HG03571 (cell line): ENCODE results near the gene BTC.
A peak's percentile ranks its signal among the peaks of the same experiment; 100 is the strongest.
"Not testable (repeated sequence)": the region's sequence is repeated elsewhere in the genome, so short reads cannot be mapped to it uniquely, and the experiment has no call there.

Experiments
- ATAC-seq: cut with Tn5 transposase; IDR thresholded peaks from one replicate; pipeline ENCODE4 v1.9.1; 2021; ENCODE audit not compliant: unreplicated experiment

Gene BTC

GRCh38 chr4:74794382-74795010 is at the start of gene BTC:
Gene BTC, minus strand, starts transcription at chr4:74794523. Its CDS starts 198 bp downstream, at chr4:74794325.
- no peak for ATAC-seq

GRCh38 chr4:74840936-74841509 is 46.7 kb upstream of the BTC start:
- no peak for ATAC-seq

GRCh38 chr4:74838746-74839370 is 44.5 kb upstream of the BTC start:
- ATAC-seq: no peak

GRCh38 chr4:74830928-74831327 is 36.6 kb upstream of the BTC start:
- no peak for ATAC-seq

GRCh38 chr4:74823194-74823593 is 28.9 kb upstream of the BTC start:
- peak; percentile 85 for ATAC-seq

GRCh38 chr4:74822603-74823002 is 28.3 kb upstream of the BTC start:
- no peak for ATAC-seq

GRCh38 chr4:74821541-74821940 is 27.2 kb upstream of the BTC start:
- no peak for ATAC-seq

DNA sequence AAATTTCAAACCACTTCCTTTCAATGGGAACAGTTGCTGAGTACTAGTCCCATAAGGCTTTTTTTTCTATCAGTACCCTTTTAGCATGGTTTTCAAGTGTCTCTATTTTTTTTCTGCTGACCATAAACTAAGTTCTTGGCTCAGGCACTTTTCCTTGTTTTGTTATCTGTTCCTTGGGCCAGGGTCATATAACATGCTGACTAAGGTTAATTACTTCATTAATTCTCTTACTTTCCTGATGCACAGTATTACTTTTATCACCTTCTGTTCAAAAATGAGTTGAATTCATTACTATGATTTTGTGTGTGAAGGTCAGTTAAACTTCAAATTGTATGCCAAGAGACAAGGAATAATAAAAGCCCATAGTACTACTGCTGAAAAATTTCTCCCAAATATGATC is 19.7 kb upstream of the BTC start:
- ATAC-seq: no peak

- not testable (repeated sequence) for ATAC-seq
Measured at GRCh38 chr4:74812056-74812455, 17.7 kb upstream of the BTC start.

DNA sequence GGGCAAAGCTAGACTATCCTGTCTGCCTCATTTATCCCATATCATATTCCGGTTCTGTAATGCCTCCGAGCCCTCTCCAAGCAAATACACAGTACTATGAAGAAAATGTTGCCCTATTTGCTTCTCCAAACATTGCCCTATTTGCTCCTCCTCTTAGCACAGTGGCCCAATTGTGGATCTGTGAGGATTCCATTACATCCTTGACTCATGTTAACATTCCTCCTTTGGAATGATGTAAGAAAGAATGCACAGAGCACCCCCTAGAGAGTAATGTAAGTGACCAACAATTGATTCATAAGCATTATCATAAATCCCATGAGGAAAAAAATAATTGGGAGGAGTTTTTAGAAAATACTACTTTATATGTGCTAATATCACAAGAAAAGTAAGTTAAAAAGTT is 11.3 kb upstream of the BTC start:
- ATAC-seq: no peak

DNA sequence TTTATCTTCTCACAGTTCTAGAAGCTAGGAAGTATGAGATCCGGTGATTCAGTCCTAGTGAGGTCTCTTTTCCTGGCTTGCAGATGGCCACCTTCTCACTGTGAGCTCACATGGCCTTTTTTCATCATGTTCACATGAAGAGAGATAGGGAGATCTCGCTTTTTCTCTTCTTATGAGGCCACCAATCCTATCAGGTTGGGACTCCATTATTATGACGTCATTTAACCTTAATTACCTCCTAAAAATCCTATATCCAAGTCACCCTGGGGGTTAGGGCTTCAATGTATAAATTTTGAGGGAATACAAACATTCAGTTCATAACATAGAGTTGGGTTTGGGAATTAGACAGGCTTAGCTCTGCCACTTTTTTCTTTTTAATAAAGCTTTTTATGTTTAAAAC is 6.0 kb upstream of the BTC start:
- no peak for ATAC-seq

GRCh38 chr4:74796631-74797030 is 2.3 kb upstream of the BTC start:
- ATAC-seq: no peak

GRCh38 chr4:74793757-74794381 is 454 bp downstream of the BTC start:
- no peak for ATAC-seq

DNA sequence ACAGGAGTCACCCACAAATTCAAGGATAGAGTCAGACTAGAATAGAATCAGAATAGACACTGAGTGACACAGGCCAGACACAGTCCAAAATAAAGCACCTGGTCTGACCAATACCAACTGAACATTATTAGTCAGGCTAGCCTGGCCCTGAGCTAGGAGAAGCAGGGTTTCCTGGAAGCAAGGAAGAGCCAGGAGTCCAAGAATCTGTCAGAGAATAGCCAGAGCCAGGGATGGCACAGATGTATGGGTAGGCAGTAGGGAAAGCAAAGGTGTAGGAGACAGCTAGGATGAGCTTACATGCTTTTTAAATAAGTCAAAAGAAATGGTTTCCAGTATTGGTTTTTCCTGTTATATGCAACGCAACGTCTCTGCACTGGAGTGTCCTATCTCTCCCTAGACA is 3.7 kb downstream of the BTC start:
- ATAC-seq: no peak

DNA sequence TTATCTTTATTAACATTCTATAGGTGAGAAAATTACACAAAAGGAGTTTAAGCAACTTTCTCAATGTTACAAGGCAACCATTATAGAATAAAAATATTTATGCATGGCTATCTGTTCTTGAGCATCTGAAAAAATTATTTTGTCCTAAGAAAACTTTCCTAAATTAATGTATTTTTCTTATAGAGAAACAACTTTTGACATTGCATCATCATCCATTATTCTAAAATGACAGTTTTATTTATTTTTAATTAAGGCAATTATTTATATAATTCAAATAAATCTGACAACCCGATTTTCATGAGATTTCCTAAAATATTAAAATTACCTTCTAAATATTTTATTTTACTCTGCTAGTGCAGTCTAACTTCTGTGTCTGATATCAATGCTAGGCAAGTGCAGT is 4.8 kb downstream of the BTC start:
- no peak for ATAC-seq

- no peak for ATAC-seq
Measured at GRCh38 chr4:74777531-74777930, 16.8 kb downstream of the BTC start.

GRCh38 chr4:74772783-74773182 is 21.5 kb downstream of the BTC start:
- ATAC-seq: no peak

- no peak for ATAC-seq
Measured at GRCh38 chr4:74772106-74772505, 22.2 kb downstream of the BTC start.

DNA sequence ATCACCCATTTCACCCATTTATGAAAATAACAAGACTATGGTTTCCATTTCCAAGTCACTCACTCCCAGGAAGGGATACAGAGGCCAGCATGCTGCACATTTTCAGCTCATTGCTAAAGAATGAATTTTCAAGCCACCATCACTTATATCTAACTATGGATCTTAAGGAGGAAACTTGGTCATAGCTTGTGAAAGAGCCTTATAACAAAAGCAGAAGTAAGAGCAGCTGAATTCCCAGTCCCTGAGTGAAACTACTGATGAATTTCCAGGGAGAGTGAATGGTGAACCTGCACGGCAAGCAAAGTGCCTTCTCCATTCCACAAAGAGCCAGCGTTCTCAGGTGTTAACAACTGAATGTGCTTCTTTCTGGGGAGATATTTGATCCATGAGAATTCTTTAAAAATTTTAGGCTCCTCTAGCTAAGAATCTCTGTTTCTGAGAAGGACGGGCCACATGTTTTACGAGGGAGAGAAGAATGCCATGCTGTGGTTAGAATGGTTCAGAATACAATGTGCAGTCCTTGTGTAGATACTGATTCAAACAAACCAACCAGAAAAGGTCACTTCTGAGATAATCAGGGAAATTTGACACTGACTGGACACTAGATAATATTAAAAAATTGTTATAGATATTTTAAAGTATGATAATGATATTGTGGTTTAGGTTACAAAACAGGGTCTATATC is 24.0 kb downstream of the BTC start:
- ATAC-seq: no peak

DNA sequence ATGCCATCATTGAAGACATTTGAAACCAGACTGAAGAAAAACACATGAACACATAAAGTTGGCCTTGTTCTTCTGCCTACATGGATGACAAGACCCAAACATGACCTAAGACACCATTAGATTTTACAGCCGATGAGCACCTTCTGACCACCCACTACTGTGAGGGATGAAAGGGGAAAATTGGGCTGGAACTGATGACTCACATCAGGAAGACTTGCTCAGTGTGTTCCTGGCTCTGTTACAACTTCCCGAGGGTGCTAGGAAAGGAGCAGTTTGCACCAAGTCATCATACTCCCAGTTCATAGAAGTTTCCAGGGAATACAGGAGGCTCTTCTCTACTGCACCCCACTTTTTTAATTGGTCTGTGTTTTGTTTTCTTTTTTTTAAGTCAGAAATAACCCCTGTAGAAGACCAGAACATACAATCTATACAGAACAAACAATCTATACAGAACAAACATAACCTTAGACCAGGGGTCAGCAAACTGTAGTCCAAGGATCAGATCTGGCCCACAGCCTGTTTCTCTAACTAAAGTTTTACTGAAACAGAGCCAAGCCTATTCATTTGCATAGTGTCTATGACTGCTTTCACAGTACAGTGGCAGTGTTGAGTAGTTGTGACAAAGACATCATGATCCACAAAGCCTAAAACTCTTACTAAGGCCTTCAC is 25.3 kb downstream of the BTC start:
- no peak for ATAC-seq

DNA sequence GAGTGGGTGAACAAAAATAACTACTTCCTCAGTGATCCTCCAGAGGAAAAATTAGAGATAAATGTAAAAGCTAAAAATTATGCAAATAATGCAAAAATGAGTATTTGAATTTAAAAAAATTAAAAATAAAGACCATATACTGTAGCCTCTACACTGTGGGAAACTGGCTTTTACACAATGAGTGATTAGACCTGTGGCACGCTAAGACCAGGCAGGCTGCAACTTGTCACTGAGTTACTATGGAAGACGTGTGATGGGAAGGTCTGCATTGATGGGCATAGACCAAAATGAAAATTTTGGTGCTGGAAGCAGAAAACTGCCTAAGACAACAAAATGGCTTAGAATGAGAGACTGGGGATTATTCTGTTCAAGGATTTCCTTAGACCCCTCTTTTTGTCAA is 30.2 kb downstream of the BTC start:
- no peak for ATAC-seq
